Trophoblast cell (in vitro differentiated cells and primary cell): ENCODE data around the gene DYNC1H1. TPM values are rescaled to one million over a fixed set of nuclear protein-coding genes. Genes with fewer than 3 reads are reported as not detected.
A peak's percentile ranks its signal among the peaks of the same experiment; 100 is the strongest.

Experiments
- DNase-seq, 2 donors: peaks; one replicate each; pipeline ENCODE4 v3.0.0-alpha.2; 2016
- H2AFZ ChIP-seq: 2 replicates; pipeline ENCODE4 v1.6.1; 2013; ENCODE audit warnings: low read length, moderate library complexity, mild to moderate bottlenecking; ENCODE audit not compliant: insufficient read depth, poor library complexity
- H2AK5ac ChIP-seq: 2 replicates; pipeline ENCODE4 v1.6.1; 2013; ENCODE audit warnings: mild to moderate bottlenecking, low read length
- H2BK120ac ChIP-seq: 2 replicates; pipeline ENCODE4 v1.6.1; 2013; ENCODE audit warnings: low read length, mild to moderate bottlenecking, moderate library complexity; ENCODE audit not compliant: insufficient read depth, poor library complexity
- H2BK12ac ChIP-seq: 2 replicates; pipeline ENCODE4 v1.6.1; 2013; ENCODE audit warnings: mild to moderate bottlenecking, low read length, moderate library complexity
- H2BK5ac ChIP-seq: 2 replicates; pipeline ENCODE4 v1.6.1; 2013; ENCODE audit warnings: low read length, low read depth, moderate library complexity, mild to moderate bottlenecking; ENCODE audit not compliant: poor library complexity
- H3K14ac ChIP-seq: 2 replicates; pipeline ENCODE4 v1.6.1; 2013; ENCODE audit warnings: mild to moderate bottlenecking, low read length
- H3K18ac ChIP-seq: 2 replicates; pipeline ENCODE4 v1.6.1; 2013; ENCODE audit warnings: mild to moderate bottlenecking, low read length
- H3K23ac ChIP-seq: 2 replicates; pipeline ENCODE4 v1.6.1; 2013; ENCODE audit warnings: low read length
- H3K27ac ChIP-seq: 2 replicates; pipeline ENCODE4 v1.5.1; 2013; ENCODE audit warnings: low read depth, mild to moderate bottlenecking, inconsistent platforms, low read length, moderate library complexity
- H3K27me3 ChIP-seq: 2 replicates; pipeline ENCODE4 v1.6.1; 2013; ENCODE audit warnings: inconsistent platforms, mild to moderate bottlenecking, low read length, moderate library complexity; ENCODE audit not compliant: insufficient read depth
- H3K36me3 ChIP-seq, 2 experiments: 1 replicate in 1 of 2; 2 replicates in 1 of 2; pipeline ENCODE4 v1.6.1; 2013; ENCODE audit warnings: low read length in 2 of 2, mild to moderate bottlenecking in 2 of 2, moderate library complexity in 1 of 2; ENCODE audit not compliant: insufficient read depth in 2 of 2, control insufficient read depth in 1 of 2
- H3K4ac ChIP-seq: 2 replicates; pipeline ENCODE4 v1.6.1; 2013; ENCODE audit warnings: low read depth, mild to moderate bottlenecking, low read length, moderate library complexity
- H3K4me1 ChIP-seq, 2 experiments: 1 replicate in 1 of 2; 2 replicates in 1 of 2; pipeline ENCODE4 v1.6.1; 2013; ENCODE audit warnings: low read length in 2 of 2, mild to moderate bottlenecking in 2 of 2, moderate library complexity in 1 of 2; ENCODE audit not compliant: insufficient read depth in 2 of 2, control insufficient read depth in 1 of 2
- H3K4me2 ChIP-seq: 2 replicates; pipeline ENCODE4 v1.6.1; 2013; ENCODE audit warnings: inconsistent platforms, mild to moderate bottlenecking, low read length, moderate library complexity
- H3K4me3 ChIP-seq: 2 replicates; pipeline ENCODE4 v1.5.1; 2013; ENCODE audit warnings: mild to moderate bottlenecking, low read depth, low read length, inconsistent platforms
- H3K79me1 ChIP-seq: one replicate; pipeline ENCODE4 v1.6.1; 2013; ENCODE audit warnings: low read length
- H3K79me2 ChIP-seq: 2 replicates; pipeline ENCODE4 v1.6.1; 2013; ENCODE audit warnings: low read length, mild to moderate bottlenecking; ENCODE audit not compliant: control insufficient read depth, insufficient read depth, poor library complexity
- H3K9ac ChIP-seq: 2 replicates; pipeline ENCODE4 v1.6.1; 2013; ENCODE audit warnings: mild to moderate bottlenecking, low read length
- H3K9me3 ChIP-seq: 2 replicates; pipeline ENCODE4 v1.6.1; 2013; ENCODE audit warnings: low read depth, mild to moderate bottlenecking, control low read depth, inconsistent platforms, low read length; ENCODE audit not compliant: insufficient read depth
- H4K12ac ChIP-seq: 2 replicates; pipeline ENCODE4 v1.6.1; 2013; ENCODE audit warnings: low read depth, mild to moderate bottlenecking, low read length, moderate library complexity
- H4K8ac ChIP-seq: 2 replicates; pipeline ENCODE4 v1.6.1; 2013; ENCODE audit warnings: low read depth, mild to moderate bottlenecking, low read length, moderate library complexity
- H4K91ac ChIP-seq: one replicate; pipeline ENCODE4 v1.6.1; 2013; ENCODE audit warnings: low read depth, mild to moderate bottlenecking, low read length, moderate library complexity
- WGBS: extraction: QIAGEN DNeasy Blood & Tissue Kit; methylation state at CpG from one replicate; pipeline ENCODE4 v1.1.7; 2013; ENCODE audit warnings: missing lambda C conversion rate; ENCODE audit not compliant: insufficient read length, insufficient coverage; ENCODE audit errors: extremely low coverage; 5-methylcytosine and 5-hydroxymethylcytosine counted together
- polyA plus RNA-seq: library from polyadenylated mRNA; stranded (reverse); fragments of 200-250 nt; gene quantifications from 2 replicates; pipeline ENCODE4 v1.2.3, GENCODE V29; 2013

The DYNC1H1 gene
- 105 and 109 TPM in 2 replicates for polyA plus RNA-seq

DNA sequence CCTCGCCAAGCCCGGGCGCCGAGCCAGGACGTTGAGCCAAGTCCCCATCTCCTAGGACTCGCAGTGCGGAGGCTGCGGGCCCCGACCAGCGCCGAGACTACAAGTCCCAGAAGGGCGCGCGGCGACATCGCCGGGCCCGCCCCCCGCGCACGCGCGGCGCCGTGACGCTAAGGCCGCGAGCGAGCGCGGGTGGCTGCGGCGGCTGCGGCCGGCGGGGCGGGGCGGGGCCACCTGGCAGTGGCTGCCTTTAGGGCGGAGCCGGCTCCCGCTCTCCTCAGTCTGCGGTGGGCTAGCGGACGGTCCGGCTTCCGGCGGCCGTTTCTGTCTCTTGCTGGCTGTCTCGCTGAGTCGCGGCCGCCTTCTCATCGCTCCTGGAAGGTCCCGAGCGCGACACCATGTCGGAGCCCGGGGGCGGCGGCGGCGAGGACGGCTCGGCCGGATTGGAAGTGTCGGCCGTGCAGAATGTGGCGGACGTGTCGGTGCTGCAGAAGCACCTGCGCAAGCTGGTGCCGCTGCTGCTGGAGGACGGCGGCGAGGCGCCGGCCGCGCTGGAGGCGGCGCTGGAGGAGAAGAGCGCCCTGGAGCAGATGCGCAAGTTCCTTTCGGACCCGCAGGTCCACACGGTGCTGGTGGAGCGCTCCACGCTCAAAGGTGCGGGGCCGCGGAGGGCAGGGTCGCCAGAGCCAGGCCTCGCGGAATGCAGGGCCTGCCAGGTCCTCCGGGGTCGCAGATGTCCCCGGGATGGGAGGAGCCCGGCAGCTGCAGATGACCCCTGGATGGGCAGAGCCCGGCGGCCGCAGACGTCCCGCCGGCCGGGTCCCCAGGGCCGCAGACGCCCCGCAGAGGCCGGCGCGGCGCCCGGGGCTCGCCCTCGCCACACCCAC, at the start of gene DYNC1H1:
TSS of gene DYNC1H1 (plus strand) at position 277 of the 884 bp plus-strand sequence. CDS start at position 396, 119 bp downstream.
- peaks cover 3 to 15% of the 10 kb centered on the region in 2 experiments for H3K4me1 ChIP-seq
- no CpG with 5 or more reads among the region's 115 CpGs for WGBS

DNA sequence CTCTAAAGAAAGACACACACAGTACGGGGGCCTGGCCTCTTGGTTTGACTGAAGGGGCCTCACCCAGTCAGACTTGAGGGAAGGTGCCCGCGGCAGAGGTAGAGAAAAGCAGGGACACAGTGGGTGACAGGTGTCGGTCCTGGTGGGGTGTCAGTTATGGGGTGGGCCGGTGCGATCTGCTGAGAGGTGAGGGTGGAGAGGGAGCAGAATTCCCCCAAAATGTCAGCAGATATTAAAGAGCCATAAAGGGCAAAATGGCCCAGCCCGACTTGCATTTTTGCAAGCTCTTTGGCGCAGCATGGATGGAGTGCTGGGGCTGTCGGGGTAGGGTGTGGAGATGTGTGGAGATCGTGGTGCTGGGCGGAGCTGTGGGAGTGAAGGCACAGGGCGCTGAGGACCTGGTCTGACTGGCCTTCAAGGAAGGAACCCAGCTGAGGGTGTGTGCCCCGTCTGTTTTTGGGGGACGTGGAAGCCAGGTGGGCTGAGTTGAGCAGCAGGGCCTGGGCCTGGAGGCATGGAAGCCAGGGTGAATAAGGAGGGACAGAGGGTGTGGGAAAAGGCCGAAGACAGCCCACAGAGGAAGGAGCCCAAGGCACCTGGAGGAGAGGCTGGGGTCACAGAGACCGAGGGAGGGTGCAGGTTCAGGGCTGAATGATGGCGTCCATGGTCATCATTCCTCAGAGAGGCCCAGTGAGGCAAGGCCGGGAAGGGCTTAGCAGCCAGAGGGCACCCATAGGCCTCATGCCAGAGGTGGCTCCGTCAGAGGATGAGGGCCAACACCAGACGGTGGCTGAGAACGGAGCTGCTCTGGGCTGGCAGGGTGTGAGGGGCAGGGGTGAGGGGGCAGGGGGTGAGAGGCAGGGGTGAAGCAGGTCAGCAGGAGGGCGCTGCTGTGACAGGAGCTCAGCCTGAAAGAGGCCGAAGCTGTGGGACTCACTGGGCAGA, 48.2 kb upstream of the DYNC1H1 start:
- Histone ChIP-seq H3K4ac (no peak overlapping the region), H3K14ac (no peak overlapping the region), H3K18ac (no peak overlapping the region), H3K36me3 (peaks cover 13 to 29% of the 10 kb centered on the region in 2 experiments), H3K4me3 (no peak overlapping the region), H4K91ac (no peak overlapping the region), H4K8ac (no peak overlapping the region), H3K27ac (no peak overlapping the region), H2BK120ac (no peak overlapping the region), H2AFZ (no peak overlapping the region), H3K27me3 (no peaks in the 10 kb centered on the region), H2AK5ac (no peak overlapping the region), H3K79me2 (no peaks in the 10 kb centered on the region), H4K12ac (no peak overlapping the region), H3K4me1 (peaks cover 0 to 2% of the 10 kb centered on the region in 2 experiments), H3K9ac (no peak overlapping the region), H2BK5ac (no peak overlapping the region), H3K9me3 (peaks cover 3% of the 10 kb centered on the region), H3K23ac (no peak overlapping the region), H3K4me2 (no peak overlapping the region), H2BK12ac (no peak overlapping the region), H3K79me1 (no peaks in the 10 kb centered on the region)
- WGBS, result no CpG with 5 or more reads among the region's 23 CpGs
- no peak for DNase-seq

More for the DNA sequence above, at the start of gene DYNC1H1:
- H2BK120ac ChIP-seq, result peak within 1 kb of the TSS; percentile 18
- peak within 1 kb of the TSS; percentile 76 for H3K4me2 ChIP-seq
- H3K9ac ChIP-seq, result peak within 1 kb of the TSS; percentile 92
- no peaks in the 10 kb centered on the region for H3K27me3 ChIP-seq
- H2AK5ac ChIP-seq, result peak within 1 kb of the TSS; percentile 10
- peak within 1 kb of the TSS; percentile 28 for H3K4ac ChIP-seq
- H3K4me3 ChIP-seq, result peak within 1 kb of the TSS; percentile 99
- H4K8ac ChIP-seq, result peak within 1 kb of the TSS; percentile 51
- no peaks in the 10 kb centered on the region for H3K9me3 ChIP-seq
- H3K27ac ChIP-seq, result peak within 1 kb of the TSS; percentile 46
- peak within 1 kb of the TSS; percentile 80 for H2AFZ ChIP-seq
- H4K12ac ChIP-seq, result peak within 1 kb of the TSS; percentile 31
- H3K14ac ChIP-seq, result peak within 1 kb of the TSS; percentile 85
- peaks cover 7% of the 10 kb centered on the region for H3K79me1 ChIP-seq
- H3K79me2 ChIP-seq, result peaks cover 17% of the 10 kb centered on the region
- H3K23ac ChIP-seq, result no peak within 1 kb of the TSS
- peak within 1 kb of the TSS; percentile 25 for H2BK12ac ChIP-seq
- DNase-seq, result peak; percentile 85 to 97
- peaks cover 3 to 6% of the 10 kb centered on the region in 2 experiments for H3K36me3 ChIP-seq
- H3K18ac ChIP-seq, result peak within 1 kb of the TSS; percentile 25
- H2BK5ac ChIP-seq, result peak within 1 kb of the TSS; percentile 52
- H4K91ac ChIP-seq, result peak within 1 kb of the TSS; percentile 87

DNA sequence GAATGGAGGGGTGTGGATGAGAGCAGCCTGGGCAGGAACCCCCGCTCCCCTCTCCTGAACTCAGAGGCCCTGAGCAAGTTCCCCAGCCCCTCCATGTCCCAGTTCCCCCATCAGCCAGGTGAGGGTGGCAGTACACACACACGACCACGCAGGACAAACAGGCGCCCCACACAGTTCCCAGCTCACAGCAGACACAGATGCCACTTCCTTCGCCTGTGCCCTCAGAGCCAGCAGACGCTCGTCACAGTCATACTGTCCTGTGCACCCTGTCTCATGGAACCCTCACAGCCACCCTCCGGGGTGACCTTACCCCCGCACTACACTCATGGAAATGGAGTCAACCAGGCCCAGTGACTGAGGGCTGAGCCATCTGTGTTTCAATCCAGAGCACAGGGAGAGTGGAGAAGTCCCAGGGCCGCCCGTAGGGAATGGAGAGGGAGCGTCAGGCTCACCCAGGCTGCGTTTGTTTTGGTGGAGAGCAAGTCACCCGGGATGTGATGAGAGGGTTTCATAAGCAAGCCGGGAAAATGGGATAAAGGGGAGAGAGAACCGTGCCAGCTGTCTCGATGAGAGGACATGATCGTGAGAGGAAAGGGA, 47.5 kb upstream of the DYNC1H1 start:
- Histone ChIP-seq H4K8ac (no peak overlapping the region), H3K4ac (no peak overlapping the region)

More for the DNA sequence above, 47.5 kb upstream of the DYNC1H1 start:
- H2AK5ac ChIP-seq, result no peak overlapping the region
- H3K4me1 ChIP-seq, result peaks cover 0 to 2% of the 10 kb centered on the region in 2 experiments
- WGBS, result no CpG with 5 or more reads among the region's 18 CpGs
- H4K12ac ChIP-seq, result no peak overlapping the region
- H3K9me3 ChIP-seq, result peaks cover 3% of the 10 kb centered on the region
- H3K9ac ChIP-seq, result no peak overlapping the region
- peaks cover 11 to 26% of the 10 kb centered on the region in 2 experiments for H3K36me3 ChIP-seq
- H3K27me3 ChIP-seq, result no peaks in the 10 kb centered on the region
- H3K4me2 ChIP-seq, result no peak overlapping the region
- H2BK120ac ChIP-seq, result no peak overlapping the region
- H4K91ac ChIP-seq, result no peak overlapping the region
- H3K27ac ChIP-seq, result no peak overlapping the region
- no peak overlapping the region for H3K14ac ChIP-seq
- no peaks in the 10 kb centered on the region for H3K79me2 ChIP-seq
- no peak overlapping the region for H2BK5ac ChIP-seq
- no peak overlapping the region for H3K18ac ChIP-seq
- no peak for DNase-seq
- H2BK12ac ChIP-seq, result no peak overlapping the region
- no peak overlapping the region for H3K23ac ChIP-seq
- H2AFZ ChIP-seq, result no peak overlapping the region
- H3K4me3 ChIP-seq, result no peak overlapping the region
- H3K79me1 ChIP-seq, result no peaks in the 10 kb centered on the region
